ENCODE measurements around the gene SLC6A3. TPM values are rescaled to one million over a fixed set of nuclear protein-coding genes. Genes with fewer than 3 reads are reported as not detected.
A peak's percentile ranks its signal among the peaks of the same experiment; 100 is the strongest.

The SLC6A3 gene
- total RNA-seq, 4 donors from 2014 or later = 0.20 to 0.90 TPM; not detected in 2

DNA sequence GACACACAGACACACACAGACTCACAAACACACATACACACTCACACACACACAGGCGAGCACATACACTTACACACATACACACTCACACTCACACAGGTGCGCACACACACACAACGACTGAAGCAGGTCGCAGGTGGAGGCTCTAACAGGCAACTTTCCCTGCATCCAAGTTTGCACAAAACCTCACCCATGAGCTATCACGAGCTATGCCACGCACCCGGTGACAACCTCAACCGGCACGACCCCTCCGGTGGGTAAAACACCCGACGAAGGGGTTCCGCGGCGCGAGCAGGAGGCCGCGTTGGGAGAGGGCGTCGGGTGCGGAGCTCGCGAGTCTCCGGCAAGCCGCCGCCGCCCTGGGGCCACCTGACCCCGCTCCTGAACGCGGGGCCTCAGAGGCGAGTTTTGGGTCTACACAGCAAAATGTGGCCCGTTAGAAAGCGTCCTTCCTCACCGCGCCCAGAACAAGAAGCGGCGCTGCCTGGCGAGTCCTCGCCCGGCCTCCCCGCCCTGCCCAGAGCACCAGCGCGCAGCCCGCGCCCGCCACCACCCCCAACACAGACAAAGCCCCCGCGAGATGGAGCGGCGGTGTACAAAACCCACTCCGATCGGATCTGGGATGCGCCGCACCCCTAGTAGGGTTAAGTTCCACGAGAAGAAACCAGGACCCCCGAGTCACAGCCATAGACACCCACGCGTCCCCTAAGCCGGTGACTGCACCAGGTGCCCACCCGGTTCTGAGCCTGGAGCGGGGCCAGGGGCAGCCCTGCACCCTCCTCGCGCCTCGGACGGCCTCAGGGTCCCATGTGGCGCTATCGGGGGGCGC is 665 bp downstream of the SLC6A3 start:
- H3K36me3 ChIP-seq = no peaks in the 10 kb centered on the region
- TF ChIP-seq EP300 (IDR thresholded peaks at IDR 0.05) (no peak), CTCF (IDR thresholded peaks at IDR 0.05) (no peak), POLR2A (IDR thresholded peaks at IDR 0.05) (no peak)
- H3K4me3 ChIP-seq = peak overlapping the region in 1 of 4 donors; percentile 24
- peaks cover 0 to 17% (median 0%) of the 10 kb centered on the region in 4 donors for H3K9me3 ChIP-seq
- WGBS, 2 donors = 15 to 21% methylated on average over 19 to 34 of the region's 68 CpGs
- H3K27ac ChIP-seq = no peak overlapping the region
- DNase-seq (ENCODE audit: low spot score in 2 of 2) = no peak
- H3K27me3 ChIP-seq = peaks cover 0 to 71% of the 10 kb centered on the region in 2 donors
- H3K4me1 ChIP-seq = peaks cover 0 to 23% (median 8%) of the 10 kb centered on the region in 4 donors

- Histone ChIP-seq H3K36me3 (no peaks in the 10 kb centered on the region), H3K4me1 (peaks cover 0 to 23% (median 8%) of the 10 kb centered on the region in 4 donors), H3K27ac (no peak overlapping the region), H3K27me3 (peaks cover 0 to 71% of the 10 kb centered on the region in 2 donors), H3K4me3 (no peak overlapping the region), H3K9me3 (peaks cover 0 to 17% (median 0%) of the 10 kb centered on the region in 4 donors)
- TF ChIP-seq POLR2A (IDR thresholded peaks at IDR 0.05) (no peak), EP300 (IDR thresholded peaks at IDR 0.05) (no peak), CTCF (IDR thresholded peaks at IDR 0.05) (no peak)
- DNase-seq (ENCODE audit: low spot score in 2 of 2) = no peak
- WGBS, 2 donors = 58 to 60% methylated on average over 13 to 15 of the region's 15 CpGs
Measured at GRCh38 chr5:1443991-1444360, 1.3 kb downstream of the SLC6A3 start.

DNA sequence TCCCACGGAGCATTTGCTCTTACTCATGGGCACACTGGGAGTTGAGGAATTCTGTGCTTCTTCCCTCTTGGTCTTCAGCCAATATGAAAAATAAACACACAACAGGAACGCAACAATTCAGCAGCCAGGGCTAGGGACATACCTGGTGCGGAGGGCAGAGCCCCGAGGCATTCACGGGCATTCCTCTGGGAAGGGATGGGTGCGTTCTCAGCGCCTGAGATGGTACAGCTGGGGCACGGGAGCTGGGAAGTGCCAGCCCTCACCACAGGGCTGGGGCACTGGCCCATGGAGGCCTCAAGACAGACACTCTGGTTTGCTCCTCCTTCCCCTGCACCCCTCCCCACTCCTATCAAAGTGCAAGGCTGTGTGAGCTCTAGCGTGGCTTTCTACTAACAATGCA is 2.1 kb downstream of the SLC6A3 start:
- WGBS, 2 donors = 68 to 73% methylated on average over 9 of the region's 9 CpGs
- TF ChIP-seq POLR2A (IDR thresholded peaks at IDR 0.05) (no peak), EP300 (IDR thresholded peaks at IDR 0.05) (no peak), CTCF (IDR thresholded peaks at IDR 0.05) (no peak)
- Histone ChIP-seq H3K4me3 (no peak overlapping the region), H3K36me3 (no peaks in the 10 kb centered on the region), H3K9me3 (peaks cover 0 to 17% (median 0%) of the 10 kb centered on the region in 4 donors), H3K27ac (no peak overlapping the region), H3K4me1 (peaks cover 0 to 23% (median 8%) of the 10 kb centered on the region in 4 donors), H3K27me3 (peaks cover 0 to 70% of the 10 kb centered on the region in 2 donors)
- DNase-seq (ENCODE audit: low spot score in 2 of 2) = no peak

- no peak overlapping the region for H3K4me3 ChIP-seq
- DNase-seq (ENCODE audit: low spot score in 2 of 2) = no peak
- H3K36me3 ChIP-seq = no peaks in the 10 kb centered on the region
- no peak for TF ChIP-seq CTCF (IDR thresholded peaks at IDR 0.05)
- no peak for TF ChIP-seq EP300 (IDR thresholded peaks at IDR 0.05)
- TF ChIP-seq POLR2A (IDR thresholded peaks at IDR 0.05) = no peak
- H3K27me3 ChIP-seq = peaks cover 0 to 63% of the 10 kb centered on the region in 2 donors
- no peak overlapping the region for H3K27ac ChIP-seq
- peaks cover 0 to 17% (median 0%) of the 10 kb centered on the region in 4 donors for H3K9me3 ChIP-seq
- 70 to 73% methylated on average over 30 to 36 of the region's 36 CpGs for WGBS, 2 donors
- peaks cover 0 to 23% (median 8%) of the 10 kb centered on the region in 4 donors for H3K4me1 ChIP-seq
Measured at GRCh38 chr5:1442222-1443145, 2.8 kb downstream of the SLC6A3 start.

Measured in tibial nerve (tissue), 4 donors.